Measurements from ENCODE around the gene BRPF1. TPM values are rescaled to one million over a fixed set of nuclear protein-coding genes. Genes with fewer than 3 reads are reported as not detected.

BRPF1 gene
- polyA plus RNA-seq, 1 of the 3 experiments (the other 2 are of a cell fraction), result 13.0 TPM

- no peaks in the 10 kb centered on the region for H3K9me2 ChIP-seq
- peak overlapping the region in 1 of 2 experiments; percentile 96; a peak in 1 of 4 replicates for H3K4me3 ChIP-seq (ENCODE audit: low read depth in 2 of 2, low read length in 1 of 2)
- H3K4me1 ChIP-seq (ENCODE audit: control insufficient read depth in 1 of 2, insufficient read depth in 2 of 2, low read depth in 1 of 2, low read length in 1 of 2), result peaks cover 10 to 13% of the 10 kb centered on the region in 2 experiments; a peak in 1 of 4 replicates
- no peak overlapping the region; a peak in 1 of 4 replicates for H3K27ac ChIP-seq (ENCODE audit: low read depth in 2 of 2, low read length in 1 of 2)
- no peak overlapping the region for H3K9ac ChIP-seq
- H2AFZ ChIP-seq (ENCODE audit: low read depth), result no peak overlapping the region
- no peak for DNase-seq
- H3K27me3 ChIP-seq (ENCODE audit: insufficient read depth), result no peaks in the 10 kb centered on the region
- H3K79me2 ChIP-seq (ENCODE audit: insufficient read depth), result peaks cover 84% of the 10 kb centered on the region
- TF ChIP-seq FOSL2 (IDR thresholded peaks at IDR 0.05; ENCODE audit: borderline replicate concordance, low read depth), result no peak
- no peak for TF ChIP-seq CHD2 (IDR thresholded peaks at IDR 0.05; ENCODE audit: low read length, partially characterized antibody)
- no peak for TF ChIP-seq JUND (IDR thresholded peaks at IDR 0.05)
- no peak for TF ChIP-seq USF1 (IDR thresholded peaks at IDR 0.05; ENCODE audit: borderline replicate concordance, low read depth)
- no peak for TF ChIP-seq FOXM1 (IDR thresholded peaks at IDR 0.05; ENCODE audit: low read depth)
- TF ChIP-seq MAX (IDR thresholded peaks at IDR 0.05; ENCODE audit: low read depth), result no peak
- no peak for TF ChIP-seq TEAD4 (IDR thresholded peaks at IDR 0.05; ENCODE audit: borderline replicate concordance, insufficient read depth)
- TF ChIP-seq ZBTB33 (IDR thresholded peaks at IDR 0.05; ENCODE audit: borderline replicate concordance, low read depth), result no peak
- TF ChIP-seq SIN3A (IDR thresholded peaks at IDR 0.05; ENCODE audit: borderline replicate concordance, low read depth, low read length), result no peak
- no peak for TF ChIP-seq MEF2A (IDR thresholded peaks at IDR 0.05; ENCODE audit: borderline replicate concordance, low read depth)
- peak overlapping the region; percentile 83 for H3K4me2 ChIP-seq
- H3K36me3 ChIP-seq (replicated peaks in 1 of 2; ENCODE audit: control insufficient read depth in 1 of 2, insufficient read depth in 2 of 2, low read length in 1 of 2), result peaks cover 39 to 50% of the 10 kb centered on the region in 2 experiments
- H4K20me1 ChIP-seq (ENCODE audit: insufficient read depth), result peaks cover 17% of the 10 kb centered on the region; the same call in 1 of the 2 replicates
- H3K9me3 ChIP-seq, result no peaks in the 10 kb centered on the region
- ChIA-PET POLR2A (interaction anchor here (0.7 kb wide), 1 partner anchor 428 kb away, joined by 3 read pairs; no protein-coding TSS in a partner anchor), CTCF (no interaction called here)
- H3F3A ChIP-seq (replicated peaks; ENCODE audit: insufficient read depth), result no peaks in the 10 kb centered on the region
- 95% methylated on average over 11 of the region's 11 CpGs for WGBS (ENCODE audit: low lambda C conversion rate)
Observed at GRCh38 chr3:9794400-9794799, 62.9 kb downstream of the BRPF1 start.

GRCh38 chr3:9795207-9795606, 63.7 kb downstream of the BRPF1 start:
- H2AFZ ChIP-seq (ENCODE audit: low read depth), result no peak overlapping the region
- no peak overlapping the region for H3K9ac ChIP-seq
- POLR2A ChIA-PET, result no interaction called here
- H3K4me1 ChIP-seq (ENCODE audit: control insufficient read depth in 1 of 2, insufficient read depth in 2 of 2, low read depth in 1 of 2, low read length in 1 of 2), result peaks cover 10 to 13% of the 10 kb centered on the region in 2 experiments; a peak in 1 of 4 replicates
- no peaks in the 10 kb centered on the region for H3F3A ChIP-seq (replicated peaks; ENCODE audit: insufficient read depth)
- no peaks in the 10 kb centered on the region for H3K9me2 ChIP-seq
- H3K27ac ChIP-seq (ENCODE audit: low read depth in 2 of 2, low read length in 1 of 2), result no peak overlapping the region
- no peak overlapping the region for H3K4me2 ChIP-seq
- H3K4me3 ChIP-seq (ENCODE audit: low read depth in 2 of 2, low read length in 1 of 2), result no peak overlapping the region
- CTCF ChIA-PET, result interaction anchor here (1.4 kb wide), 1 partner anchor 292 kb away, joined by 3 read pairs; no protein-coding TSS in a partner anchor
- peaks cover 38 to 51% of the 10 kb centered on the region in 2 experiments for H3K36me3 ChIP-seq (replicated peaks in 1 of 2; ENCODE audit: control insufficient read depth in 1 of 2, insufficient read depth in 2 of 2, low read length in 1 of 2)
- DNase-seq, result no peak
- H3K27me3 ChIP-seq (ENCODE audit: insufficient read depth), result no peaks in the 10 kb centered on the region
- WGBS (ENCODE audit: low lambda C conversion rate), result 98% methylated on average over 5 of the region's 5 CpGs
- TF ChIP-seq MXI1 (IDR thresholded peaks at IDR 0.05; ENCODE audit: low read depth, low read length) (no peak), SMC3 (IDR thresholded peaks at IDR 0.05; ENCODE audit: low read depth, low read length) (no peak)
- H3K9me3 ChIP-seq, result no peaks in the 10 kb centered on the region
- peaks cover 89% of the 10 kb centered on the region for H3K79me2 ChIP-seq (ENCODE audit: insufficient read depth)
- H4K20me1 ChIP-seq (ENCODE audit: insufficient read depth), result peaks cover 17% of the 10 kb centered on the region; the same call in 1 of the 2 replicates
